H1 (cell line): ENCODE data around the gene POU2F1. TPM values are rescaled to one million over a fixed set of nuclear protein-coding genes. Genes with fewer than 3 reads are reported as not detected.
"Not testable (repeated sequence)": the region's sequence is repeated elsewhere in the genome, so short reads cannot be mapped to it uniquely, and the experiment has no call there.

ENCODE experiments used
- CTCF ChIA-PET: fragments of 300-600 bp; sonication (Branson Sonifier 250); formaldehyde crosslinking; loops from one replicate; lab custom pipeline; 2021; ENCODE audit not compliant: partially characterized antibody; lab: Charles Lee
- POLR2A ChIA-PET: fragments of 300-600 bp; sonication (Branson Sonifier 250); formaldehyde crosslinking; loops from one replicate; lab custom pipeline; 2021; ENCODE audit warnings: inconsistent platforms; ENCODE audit not compliant: partially characterized antibody; lab: Charles Lee
- DNase-seq, 2 experiments: peaks; one replicate each; pipeline versions ENCODE4 v3.0.0 to v3.0.0-alpha.2; 2010 to 2022; ENCODE audit warnings: low spot score in 2 of 2, low read depth in 1 of 2, mixed read lengths in 1 of 2
- FAIRE-seq: peaks from 2 replicates; lab custom pipeline; 2011; peaks lifted over from hg19 to GRCh38; lab: Jason Lieb, UNC
- H2AFZ ChIP-seq: 2 replicates; pipeline ENCODE4 v1.8.1; 2012; ENCODE audit warnings: low read length, inconsistent platforms
- H2AK5ac ChIP-seq: 2 replicates; pipeline ENCODE4 v1.6.1; 2013; ENCODE audit warnings: low read depth, low read length
- H2BK120ac ChIP-seq: replicated peaks from 2 replicates; pipeline ENCODE3; 2013; ENCODE audit warnings: low read depth, low read length, inconsistent platforms
- H2BK12ac ChIP-seq: 2 replicates; pipeline ENCODE4 v1.6.1; 2013; ENCODE audit warnings: low read depth, low read length
- H2BK15ac ChIP-seq: 2 replicates; pipeline ENCODE4 v1.6.1; 2013; ENCODE audit warnings: low read length
- H2BK20ac ChIP-seq: 2 replicates; pipeline ENCODE4 v1.6.1; 2013; ENCODE audit warnings: low read length
- H2BK5ac ChIP-seq: 2 replicates; pipeline ENCODE4 v1.6.1; 2013; ENCODE audit warnings: low read depth, low read length
- H3K14ac ChIP-seq: 2 replicates; pipeline ENCODE4 v1.6.1; 2013; ENCODE audit warnings: inconsistent platforms; ENCODE audit not compliant: insufficient read length
- H3K18ac ChIP-seq: 2 replicates; pipeline ENCODE4 v1.6.1; 2013; ENCODE audit warnings: low read length; ENCODE audit errors: extremely low read depth
- H3K23ac ChIP-seq: 2 replicates; pipeline ENCODE4 v1.6.1; 2013; ENCODE audit warnings: inconsistent platforms; ENCODE audit not compliant: insufficient read length
- H3K23me2 ChIP-seq: 2 replicates; pipeline ENCODE4 v1.6.1; 2013; ENCODE audit warnings: low read depth, low read length
- H3K27ac ChIP-seq: 2 replicates; pipeline ENCODE4 v1.6.1; 2011; ENCODE audit warnings: low read depth, low read length, inconsistent platforms
- H3K27me3 ChIP-seq, 4 experiments: replicated peaks in 1 of 4; 1 replicate in 1 of 4; 2 replicates in 3 of 4; pipeline versions ENCODE4 v1.6.1 to v1.8.1; 2011 to 2013; ENCODE audit warnings: low read length in 3 of 4, mild to moderate bottlenecking in 3 of 4, inconsistent platforms in 2 of 4, mixed read lengths in 2 of 4, moderate library complexity in 1 of 4; ENCODE audit not compliant: control insufficient read depth in 3 of 4, insufficient read depth in 3 of 4; ENCODE audit errors: extremely low read depth in 1 of 4
- H3K36me3 ChIP-seq, 4 experiments: 2 replicates each; pipeline versions ENCODE4 v1.6.1 to v1.8.1; 2011 to 2013; ENCODE audit warnings: mild to moderate bottlenecking in 4 of 4, low read length in 3 of 4, moderate library complexity in 2 of 4, control low read depth in 1 of 4, inconsistent platforms in 1 of 4; ENCODE audit not compliant: insufficient read depth in 4 of 4, control insufficient read depth in 2 of 4
- H3K4ac ChIP-seq: replicated peaks from 2 replicates; pipeline ENCODE3; 2013; ENCODE audit warnings: low read length, low read depth, mixed read lengths, inconsistent platforms; ENCODE audit not compliant: insufficient read length
- H3K4me1 ChIP-seq, 4 experiments: replicated peaks in 1 of 4; 1 replicate in 1 of 4; 2 replicates in 3 of 4; pipeline versions ENCODE4 v1.6.1 to v1.8.1; 2011 to 2013; ENCODE audit warnings: low read length in 3 of 4, inconsistent platforms in 2 of 4, mixed read lengths in 1 of 4; ENCODE audit not compliant: insufficient read depth in 4 of 4, control insufficient read depth in 3 of 4
- H3K4me2 ChIP-seq, 2 experiments: 2 replicates each; pipeline versions ENCODE4 v1.6.1 to v1.8.1; 2011 to 2013; ENCODE audit warnings: low read depth in 2 of 2, low read length in 2 of 2, control low read depth in 1 of 2, inconsistent platforms in 1 of 2, mild to moderate bottlenecking in 1 of 2; ENCODE audit not compliant: insufficient read depth in 1 of 2
- H3K4me3 ChIP-seq, 4 experiments: fragments of 200-600, 300-600 bp in 1 of 4; sonication (generic), shearing (Covaris generic), sonication (Bioruptor Twin) in 1 of 4; 2 replicates each; pipeline versions ENCODE4 v1.5.1 to v1.8.1; 2011 to 2016; ENCODE audit warnings: low read length in 4 of 4, low read depth in 3 of 4, control low read depth in 2 of 4, inconsistent platforms in 2 of 4, mild to moderate bottlenecking in 2 of 4, mixed read lengths in 1 of 4, moderate library complexity in 1 of 4; ENCODE audit not compliant: insufficient read depth in 2 of 4; ENCODE audit errors: extremely low read depth in 1 of 4
- H3K56ac ChIP-seq: replicated peaks from 2 replicates; pipeline ENCODE3; 2013; ENCODE audit warnings: low read depth, mild to moderate bottlenecking, mixed read lengths, low read length, inconsistent platforms; ENCODE audit not compliant: insufficient read length
- H3K79me1 ChIP-seq: 2 replicates; pipeline ENCODE4 v1.6.1; 2013; ENCODE audit warnings: low read depth, low read length, control low read depth
- H3K79me2 ChIP-seq, 2 experiments: 2 replicates each; pipeline versions ENCODE4 v1.6.1 to v1.8.1; 2012 to 2013; ENCODE audit warnings: low read length in 2 of 2, mild to moderate bottlenecking in 2 of 2, inconsistent platforms in 1 of 2; ENCODE audit not compliant: insufficient read depth in 2 of 2, control insufficient read depth in 1 of 2
- H3K9ac ChIP-seq, 4 experiments: replicated peaks in 1 of 4; 1 replicate in 1 of 4; 2 replicates in 3 of 4; pipeline versions ENCODE4 v1.6.1 to v1.8.1; 2011 to 2013; ENCODE audit warnings: low read depth in 3 of 4, low read length in 3 of 4, control low read depth in 2 of 4, mild to moderate bottlenecking in 2 of 4, moderate library complexity in 2 of 4, inconsistent platforms in 1 of 4; ENCODE audit errors: extremely low read depth in 1 of 4
- H3K9me3 ChIP-seq, 2 experiments: 2 replicates each; pipeline versions ENCODE4 v1.6.1 to v1.8.1; 2012 to 2013; ENCODE audit warnings: mild to moderate bottlenecking in 2 of 2, moderate library complexity in 2 of 2, control low read depth in 1 of 2, inconsistent platforms in 1 of 2, low read depth in 1 of 2, low read length in 1 of 2, mixed read lengths in 1 of 2; ENCODE audit not compliant: insufficient read depth in 2 of 2
- H4K20me1 ChIP-seq, 2 experiments: replicated peaks in 1 of 2; 2 replicates each; pipeline versions ENCODE3 to v1.8.1; 2011 to 2013; ENCODE audit warnings: inconsistent platforms in 2 of 2, low read length in 2 of 2, mild to moderate bottlenecking in 1 of 2; ENCODE audit not compliant: insufficient read depth in 2 of 2, control insufficient read depth in 1 of 2
- H4K5ac ChIP-seq: 2 replicates; pipeline ENCODE4 v1.6.1; 2013; ENCODE audit warnings: low read length, low read depth, mixed read lengths, inconsistent platforms; ENCODE audit not compliant: insufficient read length
- H4K8ac ChIP-seq: 2 replicates; pipeline ENCODE4 v1.8.0; 2013; ENCODE audit warnings: mild to moderate bottlenecking, moderate library complexity, low read length, inconsistent platforms; ENCODE audit not compliant: insufficient read depth; ENCODE audit errors: extremely low read depth
- H4K91ac ChIP-seq: replicated peaks from 2 replicates; pipeline ENCODE3; 2013; ENCODE audit warnings: low read length, mixed read lengths, inconsistent platforms; ENCODE audit not compliant: insufficient read length
- NRF1 ChIP-seq: IDR thresholded peaks from 2 replicates; pipeline ENCODE4 v1.6.1; 2011; ENCODE audit warnings: mild to moderate bottlenecking, low read depth, low read length, improper control_type of control experiment
- WGBS, 2 experiments: shearing (Covaris generic) in 1 of 2; methylation state at CpG; one replicate each; pipeline versions ENCODE4 v1.1.6 to v1.1.7; 2013 to 2015; ENCODE audit warnings: low lambda C conversion rate in 2 of 2, mixed read lengths in 2 of 2, inconsistent platforms in 1 of 2, low coverage in 1 of 2, missing lambda C conversion rate in 1 of 2; ENCODE audit not compliant: insufficient replicate concordance in 2 of 2, insufficient coverage in 1 of 2, insufficient read length in 1 of 2; ENCODE audit errors: extremely low coverage in 1 of 2, missing lambda C conversion rate in 1 of 2; 5-methylcytosine and 5-hydroxymethylcytosine counted together
- polyA plus RNA-seq, 7 experiments: library from polyadenylated mRNA; depleted of rRNA in 3 of 7; stranded (reverse) in 5 of 7; unstranded in 2 of 7; fragments of >200 nt in 5 of 7; fragments of 200-250 nt in 2 of 7; gene quantifications; 1 replicate in 5 of 7; 2 replicates in 1 of 7; 4 replicates in 1 of 7; pipeline versions ENCODE4 v1.2.1 to v1.2.3, GENCODE V29; 2011 to 2013; ENCODE audit warnings: missing spikeins in 2 of 7, mixed read lengths in 2 of 7
- total RNA-seq: library from RNA; stranded (reverse); fragmentation: NEBNext Ultra II Directional; extraction: Animal tissue kit (Norgen Biotek cat#: 25700); gene quantifications from 2 replicates; pipeline ENCODE4 v1.2.1, GENCODE V29; 2021

POU2F1 gene
- total and polyA plus RNA-seq, 2 of the 8 experiments (the other 6 are each of a cell fraction or from before 2014, with no cell fraction given) = 37.0 to 57.2 TPM

- TF ChIP-seq NRF1 = no peak
Measured at GRCh38 chr1:167223144-167224103, 2.7 kb downstream of the POU2F1 start (continued).

DNA sequence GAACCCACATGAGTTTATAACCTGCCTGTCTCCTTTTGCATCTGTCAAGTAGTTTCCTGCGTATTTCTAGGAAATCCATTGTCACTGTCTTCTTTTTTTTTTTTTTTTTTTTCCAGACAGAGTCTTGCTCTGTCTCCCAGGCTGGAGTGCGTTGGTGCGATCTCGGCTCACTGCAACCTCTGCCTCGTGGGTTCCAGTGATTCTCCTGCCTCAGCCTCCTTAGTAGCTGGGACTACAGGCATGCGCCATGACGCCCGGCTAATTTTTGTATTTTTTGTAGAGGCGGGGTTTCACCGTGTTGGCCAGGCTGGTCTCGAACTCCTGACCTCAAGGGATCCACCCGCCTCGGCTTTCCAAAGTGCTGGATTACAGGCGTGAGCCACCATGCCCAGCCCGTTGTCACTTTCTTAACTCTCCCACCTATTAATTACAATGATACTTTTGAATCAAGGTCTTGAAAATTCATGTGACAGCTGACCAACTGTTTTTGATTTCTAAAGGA lies 4.1 kb downstream of the POU2F1 start:
- H3K56ac ChIP-seq, H4K5ac ChIP-seq, H3K4ac ChIP-seq, H2AK5ac ChIP-seq, H2BK12ac ChIP-seq, H3K23ac ChIP-seq, H3K9me3 ChIP-seq, H3K9ac ChIP-seq, H2BK20ac ChIP-seq, H3K14ac ChIP-seq, H2AFZ ChIP-seq, H3K23me2 ChIP-seq, DNase-seq, H2BK5ac ChIP-seq, H3K79me1 ChIP-seq, FAIRE-seq, H3K27ac ChIP-seq, H3K27me3 ChIP-seq, H3K36me3 ChIP-seq, H2BK15ac ChIP-seq, H2BK120ac ChIP-seq, H4K91ac ChIP-seq, H4K8ac ChIP-seq, H3K18ac ChIP-seq: not testable (repeated sequence)
- Histone ChIP-seq H4K20me1 (peaks cover 6 to 12% of the 10 kb centered on the region in 2 experiments), H3K4me2 (peak overlapping the region in 1 of 2 experiments; percentile 58; a peak in 1 of 4 replicates), H3K4me1 (peaks cover 0 to 36% (median 7%) of the 10 kb centered on the region in 4 experiments; a peak in 5 of 7 replicates), H3K79me2 (peaks cover 41 to 79% of the 10 kb centered on the region in 2 experiments), H3K4me3 (peak overlapping the region in 1 of 4 experiments; percentile 37; a peak in 1 of 8 replicates)
- CTCF ChIA-PET = interaction anchor here (0.5 kb wide), 1 partner anchor 150 kb away, joined by 5 read pairs; no protein-coding TSS in a partner anchor
- 79% methylated on average over 15 of the region's 15 CpGs; no CpG with 5 or more reads in 1 of the 2 experiments for WGBS, 2 experiments
- POLR2A ChIA-PET = interaction anchor here (0.8 kb wide), 1 partner anchor 86 kb away, joined by 3 read pairs; no protein-coding TSS in a partner anchor
